GM19328 (cell line): ENCODE measurements around the gene FRAS1.
"Not testable (repeated sequence)": the region's sequence is repeated elsewhere in the genome, so short reads cannot be mapped to it uniquely, and the experiment has no call there.

ENCODE experiments used
- ATAC-seq: cut with Tn5 transposase; IDR thresholded peaks from one replicate; pipeline ENCODE4 v1.9.1; 2021; ENCODE audit warnings: mild to moderate bottlenecking, moderate library complexity; ENCODE audit not compliant: unreplicated experiment

The FRAS1 gene

DNA sequence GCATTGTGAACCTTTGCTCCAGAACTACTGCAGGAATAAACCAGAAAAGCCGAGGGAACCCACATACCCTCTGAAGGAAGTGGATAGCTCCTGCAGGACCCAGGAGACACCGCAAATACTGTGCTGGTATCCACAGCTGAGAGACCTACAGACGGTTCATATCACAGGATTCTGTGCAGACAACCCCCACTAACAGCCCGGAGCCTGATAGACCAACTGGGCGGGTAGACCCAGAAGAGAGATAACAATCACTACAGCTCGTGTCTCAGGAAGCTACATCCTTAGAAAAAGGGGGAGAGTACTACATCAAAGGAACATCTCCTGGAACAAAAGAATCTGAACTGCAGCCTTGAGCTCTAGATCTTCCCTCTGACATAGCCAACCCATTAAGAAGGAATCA lies 150.8 kb downstream of the FRAS1 start:
- ATAC-seq = no peak

DNA sequence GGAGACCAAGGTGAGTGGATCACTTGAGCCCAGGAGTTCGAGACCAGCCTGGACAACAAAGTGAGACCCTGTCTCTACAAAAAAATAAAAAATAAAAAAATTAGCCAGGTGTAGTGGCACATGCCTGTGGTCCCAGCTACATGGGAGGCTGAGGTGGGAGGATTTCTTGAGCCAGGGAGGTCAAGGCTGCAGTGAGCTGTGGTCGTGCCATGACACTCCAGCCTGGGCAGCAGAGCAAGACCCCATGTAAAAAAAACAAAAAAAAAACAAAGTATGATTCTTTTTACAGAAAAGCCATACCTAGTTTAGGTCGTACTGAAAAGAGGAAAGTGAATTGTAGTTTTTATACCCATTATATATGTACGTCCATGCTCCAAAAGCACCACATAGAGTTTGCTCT lies 151.8 kb downstream of the FRAS1 start:
- ATAC-seq = not testable (repeated sequence)

DNA sequence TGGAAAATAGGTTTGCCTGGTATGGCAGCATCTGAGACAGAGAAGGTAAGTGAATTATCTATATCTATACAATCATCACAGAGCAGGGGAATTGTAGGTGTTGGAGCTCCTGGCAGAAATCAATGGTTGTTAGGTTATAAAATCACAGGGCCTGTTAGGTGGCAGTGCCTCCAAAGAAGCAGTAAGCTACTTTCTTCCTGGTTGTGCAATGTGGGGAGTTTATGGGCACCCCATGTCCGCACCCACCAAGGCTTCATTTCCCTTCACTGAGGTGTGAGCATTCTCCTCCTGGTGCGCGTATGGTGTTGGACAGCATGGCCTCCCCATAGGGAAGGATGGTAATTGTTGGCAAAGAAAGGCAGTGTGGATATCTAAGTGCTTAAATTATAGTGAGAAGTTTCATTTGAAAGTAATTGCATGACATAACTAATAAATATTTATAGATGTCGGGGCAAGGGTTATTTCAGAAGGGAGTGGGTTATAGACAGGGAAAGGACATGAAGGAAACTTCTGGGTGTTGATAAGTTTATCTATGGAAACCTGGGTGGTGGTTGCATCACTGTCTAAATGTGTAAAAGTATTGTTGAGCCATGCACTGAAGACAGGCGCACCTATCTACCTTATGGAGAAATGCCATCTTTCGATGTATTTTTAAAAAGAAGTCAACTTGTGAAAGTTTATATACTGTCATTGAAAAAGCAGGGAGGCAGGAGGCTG lies 153.7 kb downstream of the FRAS1 start:
- ATAC-seq = no peak

DNA sequence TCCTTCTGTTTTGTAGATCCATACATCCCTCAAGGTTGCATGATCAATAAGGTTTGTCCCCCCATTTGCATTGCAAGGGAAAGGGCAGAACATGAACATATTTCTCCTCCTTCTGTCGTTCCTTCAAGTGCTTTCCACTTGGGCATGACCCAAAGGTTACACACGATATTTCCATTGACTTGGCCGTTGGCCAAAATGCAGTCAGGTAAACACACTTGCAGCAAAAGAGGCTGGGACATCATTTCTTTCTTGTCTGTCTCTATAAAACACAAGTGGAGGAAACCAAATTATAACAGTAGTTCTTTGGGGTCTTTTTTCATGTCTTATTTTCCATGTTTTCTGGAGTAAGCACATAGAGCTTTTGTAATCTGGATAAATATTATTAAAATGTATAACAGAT lies 156.1 kb downstream of the FRAS1 start:
- ATAC-seq = no peak

DNA sequence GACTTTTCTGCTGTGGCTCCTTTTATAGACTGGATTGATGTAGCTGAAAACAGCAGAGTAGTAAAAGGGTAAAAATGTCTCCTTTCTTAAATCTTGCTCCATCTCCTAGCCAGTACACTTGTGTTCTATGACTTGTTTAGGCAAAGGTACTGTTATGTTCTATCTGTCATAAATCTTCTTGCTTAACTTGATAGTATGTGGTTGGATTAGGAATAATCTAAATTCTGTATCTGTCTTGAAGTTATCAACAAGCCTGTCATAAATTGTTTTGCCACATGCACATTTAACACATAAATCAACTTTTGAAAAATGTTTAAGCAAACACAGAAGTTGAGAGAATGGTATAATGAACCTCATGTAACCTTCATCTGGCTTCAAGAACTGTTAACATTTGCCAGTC lies 157.0 kb downstream of the FRAS1 start:
- no peak for ATAC-seq

DNA sequence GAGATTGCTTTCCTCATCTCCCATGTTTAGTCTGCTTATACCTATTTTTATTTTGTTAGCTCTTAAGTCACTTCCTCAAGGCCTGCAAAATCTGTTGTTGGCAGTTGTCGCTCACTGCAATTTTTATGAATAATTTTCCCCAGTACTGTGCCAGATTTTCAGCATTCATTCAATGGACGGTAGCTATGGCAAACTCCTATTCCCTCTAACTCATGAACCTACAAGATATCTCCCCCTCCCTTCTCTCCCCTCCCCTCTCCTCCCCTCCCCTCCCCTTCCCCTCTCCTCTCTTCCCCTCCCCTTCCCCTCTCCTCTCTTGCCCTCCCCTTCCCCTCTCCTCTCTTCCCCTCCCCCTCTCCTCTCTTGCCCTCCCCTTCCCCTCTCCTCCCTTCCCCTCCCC lies 160.4 kb downstream of the FRAS1 start:
- no peak for ATAC-seq

DNA sequence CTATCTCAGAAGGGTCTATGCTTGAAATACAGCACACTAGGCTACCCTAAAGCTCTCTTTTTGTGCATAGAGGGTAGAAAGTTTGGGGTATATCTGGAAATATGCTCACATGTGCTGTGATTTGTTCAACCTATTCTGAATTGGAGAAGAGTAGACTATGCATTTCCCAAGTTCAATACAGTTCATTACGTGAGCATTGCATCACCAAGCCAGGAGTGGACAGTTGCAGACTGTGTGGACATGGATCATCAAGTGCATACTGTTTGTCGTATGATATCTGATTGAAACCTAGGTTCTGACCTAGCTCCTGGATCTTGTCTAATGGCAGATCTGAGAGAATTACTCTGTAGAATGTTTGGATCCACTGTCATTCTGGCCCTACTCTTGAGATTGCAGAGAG lies 161.1 kb downstream of the FRAS1 start:
- no peak for ATAC-seq

DNA sequence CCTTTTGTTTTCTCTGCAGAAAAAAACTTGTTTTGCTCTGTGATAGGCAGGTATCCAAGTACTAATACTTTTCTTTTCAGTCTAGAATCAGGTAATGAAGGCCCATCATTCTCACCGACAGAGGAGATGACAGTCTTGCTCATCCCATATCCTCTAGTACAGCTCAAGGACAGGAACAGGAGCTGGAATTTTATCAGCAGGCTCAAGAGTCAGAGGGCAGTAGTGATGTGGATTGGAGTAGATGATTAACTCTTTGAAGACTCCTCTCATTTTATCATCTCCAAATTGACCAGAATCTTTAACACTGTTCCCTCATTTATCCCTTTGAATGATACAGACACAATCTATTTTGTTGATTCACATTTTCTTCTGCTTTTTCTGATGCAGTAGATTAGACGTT lies 162.7 kb downstream of the FRAS1 start:
- no peak for ATAC-seq

DNA sequence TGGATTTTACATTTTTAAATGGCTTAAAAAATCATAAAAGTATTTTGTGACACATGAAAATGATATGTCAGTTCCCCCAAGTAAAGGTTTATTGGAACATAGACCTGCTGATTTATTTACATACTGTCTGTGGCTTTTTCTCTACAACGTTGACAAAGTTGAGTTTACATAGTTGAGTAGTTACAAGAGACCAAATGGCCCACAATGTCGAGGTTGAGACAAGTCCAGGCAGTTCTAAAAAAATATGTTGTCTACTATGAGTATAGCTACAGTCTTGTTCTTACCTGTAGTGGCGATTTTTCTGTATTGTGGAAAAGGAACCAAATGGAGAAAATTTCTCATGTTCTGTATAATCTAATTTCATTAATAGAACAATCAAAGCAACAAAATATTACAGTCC lies 163.2 kb downstream of the FRAS1 start:
- ATAC-seq = no peak

DNA sequence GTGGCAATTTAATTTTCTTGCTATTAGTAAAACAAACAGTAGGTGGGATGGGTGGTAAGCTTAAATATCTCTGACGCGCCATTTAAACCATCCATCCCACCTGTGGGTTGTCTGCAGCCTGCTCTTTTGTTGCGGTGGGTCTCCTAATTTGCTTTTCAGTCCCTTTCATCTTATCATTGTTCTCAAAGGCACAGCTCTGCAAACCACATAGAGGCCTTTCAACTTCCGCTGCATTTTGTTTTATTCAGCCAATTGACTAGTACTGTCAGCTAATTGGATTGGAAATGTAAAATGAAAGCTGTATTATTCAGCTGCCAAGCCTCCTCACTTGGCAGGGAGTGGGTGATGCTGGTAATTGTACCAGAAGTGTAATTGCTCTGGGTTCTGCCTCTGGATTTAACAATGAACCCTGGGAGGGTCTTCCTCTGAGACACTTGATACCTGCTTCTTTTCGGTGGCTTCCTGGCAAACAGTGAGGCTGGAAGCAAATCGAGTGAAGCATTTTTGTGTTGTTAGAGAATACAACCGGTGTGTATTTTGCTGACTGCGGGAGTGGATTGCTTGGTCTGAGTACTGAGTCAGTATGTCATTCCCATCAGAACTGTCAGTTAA lies 165.6 kb downstream of the FRAS1 start:
- no peak for ATAC-seq

DNA sequence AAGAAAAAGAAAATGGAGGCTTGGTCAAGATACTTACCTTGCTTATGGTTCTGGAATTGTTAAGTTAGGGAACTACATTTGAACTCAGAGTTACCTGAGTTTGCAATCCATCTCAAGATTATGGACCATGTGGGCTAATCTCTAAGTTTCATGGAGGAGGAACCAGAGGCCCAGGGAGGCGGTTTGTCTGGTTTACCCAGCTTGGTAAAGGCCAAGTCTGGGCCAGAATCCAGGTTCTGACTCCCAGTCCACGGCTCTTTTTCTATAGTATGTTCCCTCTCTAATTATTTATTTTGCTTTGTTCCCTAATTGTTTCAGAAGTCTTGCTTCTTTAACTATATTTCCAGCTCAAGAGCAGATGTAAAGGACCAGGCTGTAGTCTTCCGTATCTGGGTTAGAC lies 168.1 kb downstream of the FRAS1 start:
- ATAC-seq = no peak

DNA sequence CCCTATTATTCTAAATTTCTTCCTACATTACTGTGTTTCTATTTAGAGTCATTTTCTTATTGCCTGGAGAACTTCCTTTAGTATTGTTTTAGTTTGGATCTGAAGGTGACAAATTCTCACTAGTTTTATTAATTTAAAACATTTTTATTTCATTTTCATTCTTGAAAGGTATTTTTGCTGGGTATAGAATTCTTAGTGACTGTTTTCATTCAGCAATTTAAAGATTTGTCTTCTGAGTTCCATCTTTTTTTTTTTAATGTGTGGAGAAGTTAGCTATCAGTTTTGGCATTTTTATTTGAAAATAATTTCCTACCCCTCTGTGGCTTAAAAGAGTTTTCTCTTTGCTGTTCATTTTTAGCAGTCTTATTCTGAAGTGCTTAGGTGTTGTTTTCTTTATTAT lies 169.2 kb downstream of the FRAS1 start:
- ATAC-seq = no peak

DNA sequence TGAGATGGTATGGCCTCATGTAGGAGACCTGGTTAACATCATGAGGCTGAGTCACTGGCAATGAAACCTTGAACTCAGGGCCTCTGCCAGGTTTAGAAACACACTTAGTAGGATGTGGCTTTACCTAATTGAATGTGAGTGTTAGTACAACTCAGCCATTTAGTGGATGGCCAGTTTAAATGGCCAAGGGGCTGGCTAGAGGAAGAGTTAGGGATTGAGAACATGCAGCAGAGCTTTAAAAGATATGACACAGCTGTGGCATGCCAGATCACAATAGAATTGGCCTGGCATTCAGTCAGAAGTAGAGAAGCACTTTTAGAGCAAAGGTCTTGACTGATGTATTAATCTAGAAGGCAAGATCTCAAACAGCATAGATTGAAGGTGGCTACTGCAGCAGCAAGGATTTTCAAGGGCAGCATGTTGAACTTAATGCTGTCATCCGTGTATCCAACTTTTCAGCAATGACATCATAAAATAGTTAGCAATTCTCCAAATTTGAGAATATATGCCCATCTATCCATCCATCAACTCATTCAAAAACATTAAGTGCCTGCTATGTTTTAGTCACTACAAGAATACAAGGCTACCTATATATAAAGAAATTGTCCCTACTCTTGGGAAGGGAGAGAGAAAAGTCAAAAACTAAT lies 170.4 kb downstream of the FRAS1 start:
- ATAC-seq = no peak

DNA sequence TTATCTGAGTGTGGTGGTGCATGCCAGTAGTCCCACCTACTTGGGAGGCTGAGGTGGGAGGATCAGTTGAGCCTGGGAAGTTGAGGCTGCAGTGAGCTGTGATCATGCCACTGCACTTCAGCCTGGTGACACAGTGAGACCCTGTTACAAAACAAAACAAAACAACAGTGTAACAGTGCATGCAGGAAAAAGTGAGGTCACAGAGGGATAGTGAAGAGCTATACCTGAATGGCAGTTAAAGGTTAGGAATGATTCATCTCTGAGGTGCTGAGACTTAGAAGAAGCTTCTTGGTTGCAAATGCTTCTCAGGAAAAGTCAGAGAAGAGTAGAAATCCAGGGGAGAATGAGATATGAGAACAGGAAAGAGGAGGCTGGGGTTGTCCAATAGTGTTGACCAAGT lies 178.7 kb downstream of the FRAS1 start:
- ATAC-seq = no peak

DNA sequence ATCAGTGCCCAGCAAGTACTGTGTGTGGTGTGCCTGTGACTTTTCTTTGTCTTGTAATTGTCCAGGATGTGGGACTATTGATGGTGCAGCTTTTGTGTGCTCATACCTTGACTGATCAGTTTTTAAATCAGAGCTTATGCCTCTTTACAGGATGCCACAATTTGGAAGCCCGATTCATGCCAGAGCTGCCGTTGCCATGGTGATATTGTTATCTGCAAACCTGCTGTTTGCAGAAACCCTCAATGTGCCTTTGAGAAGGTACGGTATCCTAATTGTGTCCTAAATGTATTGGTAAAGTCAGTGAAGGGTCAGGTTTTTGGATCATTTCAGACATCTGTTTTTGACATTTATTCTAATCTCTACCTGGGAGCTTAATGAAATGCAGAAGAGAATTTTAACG lies 180.2 kb downstream of the FRAS1 start:
- ATAC-seq = no peak

DNA sequence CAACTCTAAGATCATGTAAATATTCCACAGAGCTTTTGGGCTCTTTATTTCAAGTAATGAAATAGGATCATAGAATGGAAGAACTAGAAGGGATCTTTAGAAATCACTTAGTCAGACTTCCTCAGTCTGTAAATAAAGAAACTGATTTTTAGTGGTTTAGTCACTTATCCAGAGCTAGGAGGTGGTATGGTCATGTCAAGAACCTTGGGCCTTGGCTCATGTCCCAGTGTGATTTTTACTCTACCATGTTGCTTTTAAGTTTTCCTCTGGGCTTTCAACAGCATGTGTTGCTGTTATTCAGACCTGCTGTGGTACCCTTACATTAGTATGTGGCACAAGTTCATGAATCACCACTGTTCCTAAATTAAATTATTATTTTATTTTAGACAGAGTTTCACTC lies 184.9 kb downstream of the FRAS1 start:
- no peak for ATAC-seq

DNA sequence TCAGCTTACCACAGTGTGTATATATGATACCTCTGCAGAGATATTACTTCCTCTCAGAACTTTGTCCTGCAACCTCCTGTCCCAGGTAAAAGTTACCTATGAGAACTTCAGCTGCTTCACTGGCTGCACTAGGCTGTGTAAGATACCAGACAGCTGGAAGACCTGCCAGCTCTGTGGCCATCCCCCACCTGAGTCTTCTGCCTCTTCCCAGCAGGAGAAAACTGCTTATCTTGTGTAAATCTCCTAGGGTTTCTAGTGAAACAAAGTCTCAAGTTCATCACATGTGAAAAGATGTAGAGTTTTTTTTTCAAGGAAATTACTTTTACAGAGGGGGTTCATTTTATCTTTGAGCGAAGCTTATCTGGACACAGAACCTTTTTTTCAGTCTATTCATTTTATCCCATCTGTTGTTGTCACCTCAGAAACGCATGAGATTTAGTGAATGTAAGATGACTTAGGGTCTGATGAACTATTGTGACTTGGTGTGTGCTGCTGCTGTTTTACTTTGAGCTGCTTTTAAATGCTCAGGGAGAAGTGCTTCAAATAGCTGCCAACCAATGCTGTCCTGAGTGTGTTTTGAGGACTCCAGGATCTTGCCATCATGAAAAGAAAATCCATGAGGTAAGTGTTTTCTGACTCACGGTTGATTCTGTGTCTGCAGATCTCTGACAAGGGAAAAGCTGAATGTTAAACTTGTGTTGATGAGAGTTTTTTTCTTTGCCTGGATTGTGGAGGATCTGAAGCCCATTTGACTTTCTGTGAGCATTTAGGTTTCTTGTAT lies 187.8 kb downstream of the FRAS1 start:
- no peak for ATAC-seq

DNA sequence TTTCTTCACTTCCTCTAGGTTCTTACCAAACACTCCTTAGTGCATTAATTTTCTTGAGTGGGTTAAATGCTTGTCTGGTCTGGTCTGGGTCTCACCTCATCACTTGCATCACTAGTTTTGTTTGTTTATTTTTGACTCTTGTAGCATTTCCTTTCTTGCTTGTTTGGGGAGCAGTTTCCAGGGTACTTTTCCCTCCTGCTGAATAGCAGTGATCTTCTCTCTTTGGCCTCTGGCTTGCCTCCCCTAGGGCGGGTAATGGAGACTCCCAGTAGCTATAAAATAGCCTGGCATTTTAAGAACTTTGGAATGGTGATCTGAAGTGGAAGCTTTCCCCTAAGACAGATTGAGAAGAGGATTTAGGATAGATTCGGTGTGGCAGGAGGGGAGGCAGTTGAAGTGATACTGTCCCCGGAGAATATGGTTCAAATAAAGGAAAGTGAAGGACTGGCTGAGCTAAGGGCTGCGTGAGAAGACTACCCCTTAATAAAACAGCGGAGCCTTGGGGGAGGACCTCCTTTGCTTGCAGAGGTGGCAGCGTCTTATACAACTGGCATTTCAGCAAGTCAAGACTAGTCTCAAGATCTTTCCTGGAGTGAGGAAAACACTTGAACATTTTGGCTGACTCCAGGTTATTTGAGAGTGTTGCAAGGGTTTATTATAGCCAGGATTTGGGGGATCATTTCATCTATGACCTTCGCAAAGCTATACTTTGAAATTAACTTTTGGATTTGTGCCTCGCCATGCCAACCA lies 190.6 kb downstream of the FRAS1 start:
- ATAC-seq = no peak

DNA sequence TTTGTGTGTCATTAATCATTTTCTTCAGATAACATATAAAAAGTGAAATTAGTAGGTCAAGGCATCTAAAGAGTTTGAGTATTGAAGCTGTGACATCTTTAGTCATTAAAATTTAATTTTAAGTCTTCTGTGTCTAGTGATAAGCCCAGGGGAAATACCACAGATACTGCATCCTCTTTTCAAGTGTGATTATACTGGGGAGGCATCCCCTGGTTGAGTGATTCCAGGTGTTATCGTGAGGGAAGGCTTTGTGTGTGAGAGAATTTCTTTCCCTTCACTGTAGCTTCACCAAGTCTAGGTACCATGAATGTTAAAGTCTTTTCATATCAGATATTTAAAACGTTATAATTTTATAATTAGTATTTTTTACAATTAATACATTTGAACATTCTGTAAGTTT lies 193.4 kb downstream of the FRAS1 start:
- no peak for ATAC-seq

DNA sequence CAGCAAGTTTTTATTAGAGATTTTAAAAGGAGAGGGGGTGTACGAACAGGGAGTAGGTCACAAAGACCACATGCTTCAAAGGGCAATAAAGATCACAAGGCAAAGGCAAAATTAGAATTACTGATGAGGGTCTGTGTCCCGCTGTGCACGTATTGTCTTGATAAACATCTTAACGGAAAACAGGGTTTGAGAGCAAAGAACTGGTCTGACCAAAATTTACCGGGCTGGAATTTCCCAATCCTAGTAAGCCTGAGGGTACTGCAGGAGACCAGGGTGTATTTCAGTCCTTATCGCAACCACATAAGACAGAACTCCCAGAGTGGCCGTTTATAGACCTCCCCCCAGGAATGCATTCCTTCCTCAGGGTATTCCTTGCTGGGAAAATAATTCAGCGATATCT lies 195.7 kb downstream of the FRAS1 start:
- not testable (repeated sequence) for ATAC-seq

DNA sequence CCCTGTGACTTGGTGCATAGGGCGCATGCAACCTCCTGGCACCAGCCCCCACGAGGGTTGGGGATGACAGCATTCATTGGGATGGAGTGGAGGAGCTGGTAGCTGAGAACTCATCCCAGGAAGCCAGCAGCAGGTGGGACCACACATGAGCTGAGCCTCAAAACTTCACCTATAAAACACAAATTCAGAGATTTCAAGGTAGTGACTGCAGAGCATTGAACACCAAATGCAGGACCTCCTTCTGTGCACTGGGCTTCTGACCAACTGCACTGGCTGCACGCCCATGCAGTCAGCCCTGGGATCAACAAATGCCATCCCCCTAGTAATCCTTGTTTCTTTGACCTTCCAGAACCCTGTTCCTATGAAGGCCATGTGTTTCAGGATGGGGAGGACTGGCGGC lies 197.8 kb downstream of the FRAS1 start:
- ATAC-seq = no peak
